WTC11 (cell line): Measurements from ENCODE around the gene TRMT11. TPM values are rescaled to one million over a fixed set of nuclear protein-coding genes. Genes with fewer than 3 reads are reported as not detected.

Experiments
- ATAC-seq: fragments of 200-7000 bp; cut with Tn5 transposase; 2 replicates; pipeline ENCODE4 v1.10.0; 2021; ENCODE audit warnings: mild to moderate bottlenecking, moderate library complexity
- CTCF ChIA-PET: fragments of 300-600 bp; sonication (Branson Sonifier 250); formaldehyde crosslinking; loops from one replicate; lab custom pipeline; 2021; ENCODE audit warnings: antibody characterized with exemption; lab: Charles Lee
- POLR2A ChIA-PET: fragments of 350-600 bp; sonication (Branson Sonifier 250); formaldehyde crosslinking; loops from one replicate; lab custom pipeline; 2021; ENCODE audit warnings: antibody characterized with exemption; lab: Charles Lee
- DNase-seq: peaks from one replicate; pipeline ENCODE4 v3.0.0; 2021; ENCODE audit warnings: low spot score
- H3K27ac Mint-ChIP-seq: 2 replicates; pipeline ENCODE4 v1.8.0; 2021; ENCODE audit warnings: mixed read lengths
- H3K27me3 Mint-ChIP-seq: 2 replicates; pipeline ENCODE4 v1.8.0; 2021; ENCODE audit warnings: low read depth, mild to moderate bottlenecking, moderate library complexity, mixed read lengths
- H3K36me3 Mint-ChIP-seq: 2 replicates; pipeline ENCODE4 v1.8.0; 2021; ENCODE audit warnings: mixed read lengths
- H3K4me1 Mint-ChIP-seq: 2 replicates; pipeline ENCODE4 v1.8.0; 2022; ENCODE audit warnings: mixed read lengths
- H3K4me3 Mint-ChIP-seq: 2 replicates; pipeline ENCODE4 v1.8.0; 2021; ENCODE audit warnings: mild to moderate bottlenecking, moderate library complexity, mixed read lengths
- H3K9me3 Mint-ChIP-seq: 2 replicates; pipeline ENCODE4 v1.8.0; 2021; ENCODE audit warnings: mixed read lengths
- ATF1 ChIP-seq: sonication (generic); formaldehyde crosslinking; IDR thresholded peaks from 2 replicates; pipeline ENCODE4 v1.8.1; 2023; ENCODE audit warnings: mild to moderate bottlenecking, moderate library complexity, missing genetic modification reagents
- CBFB ChIP-seq: sonication (generic); formaldehyde crosslinking; IDR thresholded peaks from 2 replicates; pipeline ENCODE4 v1.8.1; 2022; ENCODE audit warnings: mild to moderate bottlenecking, low read depth, missing genetic modification reagents
- CREB1 ChIP-seq: sonication (generic); formaldehyde crosslinking; IDR thresholded peaks from 2 replicates; pipeline ENCODE4 v1.8.0; 2023; ENCODE audit warnings: mild to moderate bottlenecking, missing genetic modification reagents
- FOXP1 ChIP-seq: sonication (generic); formaldehyde crosslinking; IDR thresholded peaks from 2 replicates; pipeline ENCODE4 v1.8.0; 2022; ENCODE audit warnings: missing genetic modification reagents, mild to moderate bottlenecking, moderate library complexity, borderline replicate concordance
- GABPB1 ChIP-seq: sonication (generic); formaldehyde crosslinking; IDR thresholded peaks from 2 replicates; pipeline ENCODE4 v1.8.1; 2023; ENCODE audit warnings: mild to moderate bottlenecking, missing genetic modification reagents
- NR2C2 ChIP-seq: sonication (generic); formaldehyde crosslinking; IDR thresholded peaks from 2 replicates; pipeline ENCODE4 v1.8.0; 2022; ENCODE audit warnings: mild to moderate bottlenecking, missing genetic modification reagents
- SP1 ChIP-seq: sonication (generic); formaldehyde crosslinking; conservative IDR thresholded peaks from 2 replicates; pipeline ENCODE4 v1.8.1; 2022; ENCODE audit warnings: missing genetic modification reagents
- TEAD1 ChIP-seq: sonication (generic); formaldehyde crosslinking; IDR thresholded peaks from 2 replicates; pipeline ENCODE4 v1.8.0; 2022; ENCODE audit warnings: mild to moderate bottlenecking, missing genetic modification reagents
- ZNF396 ChIP-seq: fragments of 250-450 bp; sonication (Bioruptor Pico); IDR thresholded peaks from 2 replicates; pipeline ENCODE4 v1.8.0; 2021; ENCODE audit warnings: mild to moderate bottlenecking, moderate library complexity, borderline replicate concordance
- ZNF416 ChIP-seq: fragments of 250-450 bp; sonication (Bioruptor Pico); IDR thresholded peaks from 2 replicates; pipeline ENCODE4 v1.9.0; 2021; ENCODE audit warnings: mild to moderate bottlenecking, inconsistent platforms
- ZNF423 ChIP-seq: fragments of 250-450 bp; sonication (Bioruptor Pico); IDR thresholded peaks from 2 replicates; pipeline ENCODE4 v2.1.2; 2022; ENCODE audit warnings: mild to moderate bottlenecking, moderate library complexity
- total RNA-seq: library from RNA; stranded (reverse); gene quantifications from 3 replicates; pipeline ENCODE4 v1.2.3, GENCODE V29; 2021
- TF ChIP-seq, protein P1 (sequence below): sonication (generic); formaldehyde crosslinking; IDR thresholded peaks from 2 replicates; pipeline ENCODE4 v1.8.0; 2023; ENCODE audit warnings: mild to moderate bottlenecking, missing genetic modification reagents
- TF ChIP-seq, protein P2 (sequence below): sonication (generic); formaldehyde crosslinking; IDR thresholded peaks from 2 replicates; pipeline ENCODE4 v1.8.1; 2023; ENCODE audit warnings: mild to moderate bottlenecking, missing genetic modification reagents
- TF ChIP-seq, protein P3 (sequence below): sonication (generic); formaldehyde crosslinking; IDR thresholded peaks from 2 replicates; pipeline ENCODE4 v1.8.0; 2022; ENCODE audit warnings: missing genetic modification reagents
- TF ChIP-seq, protein P4 (sequence below): sonication (generic); formaldehyde crosslinking; IDR thresholded peaks from 2 replicates; pipeline ENCODE4 v1.8.1; 2023; ENCODE audit warnings: mild to moderate bottlenecking, missing genetic modification reagents, moderate library complexity

The TRMT11 gene
- total RNA-seq, 1 experiment from 2014 or later = 32.3 TPM

DNA sequence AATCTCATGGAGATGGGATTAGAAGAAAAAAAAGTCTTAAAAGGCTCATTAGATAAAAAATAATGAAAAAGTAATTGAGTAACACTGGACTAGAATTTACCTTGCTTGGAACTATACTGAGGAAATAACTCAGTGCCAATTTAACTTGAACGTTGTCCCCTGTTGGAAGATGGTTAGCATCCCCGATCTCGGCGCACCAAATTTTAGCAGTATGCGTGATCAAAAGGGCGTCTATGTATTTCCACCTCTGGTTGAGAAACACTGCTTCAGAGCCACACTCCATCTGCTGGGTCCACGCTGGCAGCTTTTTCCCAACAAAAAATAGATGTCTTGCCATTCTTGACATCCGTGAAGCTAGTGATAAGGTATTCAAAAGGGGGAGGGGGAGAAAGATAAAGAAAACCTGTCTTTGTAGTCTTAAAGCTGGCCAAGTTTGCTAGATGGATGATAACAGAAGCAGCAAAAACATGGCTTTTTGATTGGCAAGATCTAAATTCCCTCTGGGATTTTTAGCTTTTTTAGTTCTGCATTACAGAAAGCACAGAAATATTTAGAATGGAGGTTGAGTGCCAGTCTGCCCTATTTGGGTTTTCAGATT lies 23.3 kb upstream of the TRMT11 start:
- Mint-ChIP-seq H3K9me3 (no peaks in the 10 kb centered on the region), H3K27me3 (no peaks in the 10 kb centered on the region), H3K36me3 (no peaks in the 10 kb centered on the region), H3K4me1 (no peaks in the 10 kb centered on the region), H3K4me3 (no peak overlapping the region)
- CTCF ChIA-PET = interaction anchor here (1.0 to 1.4 kb wide), 2 partner anchors 57 to 74 kb away, joined by 4 read pairs; no protein-coding TSS in a partner anchor
- POLR2A ChIA-PET = no interaction called here
- DNase-seq (no peak), ATAC-seq (no peak)
- no peak for TF ChIP-seq CBFB (CRISPR knock-in tag)
- TF ChIP-seq, protein P1, sequence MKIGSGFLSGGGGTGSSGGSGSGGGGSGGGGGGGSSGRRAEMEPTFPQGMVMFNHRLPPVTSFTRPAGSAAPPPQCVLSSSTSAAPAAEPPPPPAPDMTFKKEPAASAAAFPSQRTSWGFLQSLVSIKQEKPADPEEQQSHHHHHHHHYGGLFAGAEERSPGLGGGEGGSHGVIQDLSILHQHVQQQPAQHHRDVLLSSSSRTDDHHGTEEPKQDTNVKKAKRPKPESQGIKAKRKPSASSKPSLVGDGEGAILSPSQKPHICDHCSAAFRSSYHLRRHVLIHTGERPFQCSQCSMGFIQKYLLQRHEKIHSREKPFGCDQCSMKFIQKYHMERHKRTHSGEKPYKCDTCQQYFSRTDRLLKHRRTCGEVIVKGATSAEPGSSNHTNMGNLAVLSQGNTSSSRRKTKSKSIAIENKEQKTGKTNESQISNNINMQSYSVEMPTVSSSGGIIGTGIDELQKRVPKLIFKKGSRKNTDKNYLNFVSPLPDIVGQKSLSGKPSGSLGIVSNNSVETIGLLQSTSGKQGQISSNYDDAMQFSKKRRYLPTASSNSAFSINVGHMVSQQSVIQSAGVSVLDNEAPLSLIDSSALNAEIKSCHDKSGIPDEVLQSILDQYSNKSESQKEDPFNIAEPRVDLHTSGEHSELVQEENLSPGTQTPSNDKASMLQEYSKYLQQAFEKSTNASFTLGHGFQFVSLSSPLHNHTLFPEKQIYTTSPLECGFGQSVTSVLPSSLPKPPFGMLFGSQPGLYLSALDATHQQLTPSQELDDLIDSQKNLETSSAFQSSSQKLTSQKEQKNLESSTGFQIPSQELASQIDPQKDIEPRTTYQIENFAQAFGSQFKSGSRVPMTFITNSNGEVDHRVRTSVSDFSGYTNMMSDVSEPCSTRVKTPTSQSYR (CRISPR knock-in tag) = no peak
- no peak for TF ChIP-seq ATF1 (CRISPR knock-in tag)
- TF ChIP-seq SP1 = no peak
- no peak for TF ChIP-seq GABPB1 (CRISPR knock-in tag)
- TF ChIP-seq, all 79 proteins: peak for 0
- H3K27ac Mint-ChIP-seq = no peak overlapping the region

DNA sequence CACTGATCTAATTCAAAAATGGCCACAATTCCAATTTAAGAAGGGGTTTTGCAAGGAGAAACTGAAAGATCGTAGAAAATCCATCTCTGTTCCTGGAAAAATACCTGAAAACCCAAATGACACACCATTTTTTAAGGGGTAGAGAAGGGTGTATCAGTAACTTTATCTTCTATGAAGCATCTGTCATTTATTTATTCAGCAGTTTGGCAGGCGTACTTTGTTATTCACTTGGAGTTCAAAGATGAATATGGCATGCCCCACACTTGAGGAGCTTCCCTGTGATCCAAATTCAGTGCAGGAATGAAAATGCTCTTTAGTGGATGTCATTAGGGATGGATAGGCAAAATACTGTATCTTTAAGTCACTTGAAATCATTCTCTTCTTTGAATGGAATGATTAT lies 22.5 kb upstream of the TRMT11 start:
- Mint-ChIP-seq H3K9me3 (no peaks in the 10 kb centered on the region), H3K27me3 (no peaks in the 10 kb centered on the region)
- TF ChIP-seq CBFB (CRISPR knock-in tag) (no peak), ZNF416 (no peak), CREB1 (no peak), FOXP1 (CRISPR knock-in tag) (no peak), ZNF396 (CRISPR knock-in tag) (no peak), ATF1 (CRISPR knock-in tag) (no peak), TEAD1 (CRISPR knock-in tag) (no peak), NR2C2 (CRISPR knock-in tag) (no peak), ZNF423 (CRISPR knock-in tag) (no peak)
- TF ChIP-seq, protein P2, sequence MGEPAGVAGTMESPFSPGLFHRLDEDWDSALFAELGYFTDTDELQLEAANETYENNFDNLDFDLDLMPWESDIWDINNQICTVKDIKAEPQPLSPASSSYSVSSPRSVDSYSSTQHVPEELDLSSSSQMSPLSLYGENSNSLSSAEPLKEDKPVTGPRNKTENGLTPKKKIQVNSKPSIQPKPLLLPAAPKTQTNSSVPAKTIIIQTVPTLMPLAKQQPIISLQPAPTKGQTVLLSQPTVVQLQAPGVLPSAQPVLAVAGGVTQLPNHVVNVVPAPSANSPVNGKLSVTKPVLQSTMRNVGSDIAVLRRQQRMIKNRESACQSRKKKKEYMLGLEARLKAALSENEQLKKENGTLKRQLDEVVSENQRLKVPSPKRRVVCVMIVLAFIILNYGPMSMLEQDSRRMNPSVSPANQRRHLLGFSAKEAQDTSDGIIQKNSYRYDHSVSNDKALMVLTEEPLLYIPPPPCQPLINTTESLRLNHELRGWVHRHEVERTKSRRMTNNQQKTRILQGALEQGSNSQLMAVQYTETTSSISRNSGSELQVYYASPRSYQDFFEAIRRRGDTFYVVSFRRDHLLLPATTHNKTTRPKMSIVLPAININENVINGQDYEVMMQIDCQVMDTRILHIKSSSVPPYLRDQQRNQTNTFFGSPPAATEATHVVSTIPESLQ (CRISPR knock-in tag) = no peak
- TF ChIP-seq, protein P3, sequence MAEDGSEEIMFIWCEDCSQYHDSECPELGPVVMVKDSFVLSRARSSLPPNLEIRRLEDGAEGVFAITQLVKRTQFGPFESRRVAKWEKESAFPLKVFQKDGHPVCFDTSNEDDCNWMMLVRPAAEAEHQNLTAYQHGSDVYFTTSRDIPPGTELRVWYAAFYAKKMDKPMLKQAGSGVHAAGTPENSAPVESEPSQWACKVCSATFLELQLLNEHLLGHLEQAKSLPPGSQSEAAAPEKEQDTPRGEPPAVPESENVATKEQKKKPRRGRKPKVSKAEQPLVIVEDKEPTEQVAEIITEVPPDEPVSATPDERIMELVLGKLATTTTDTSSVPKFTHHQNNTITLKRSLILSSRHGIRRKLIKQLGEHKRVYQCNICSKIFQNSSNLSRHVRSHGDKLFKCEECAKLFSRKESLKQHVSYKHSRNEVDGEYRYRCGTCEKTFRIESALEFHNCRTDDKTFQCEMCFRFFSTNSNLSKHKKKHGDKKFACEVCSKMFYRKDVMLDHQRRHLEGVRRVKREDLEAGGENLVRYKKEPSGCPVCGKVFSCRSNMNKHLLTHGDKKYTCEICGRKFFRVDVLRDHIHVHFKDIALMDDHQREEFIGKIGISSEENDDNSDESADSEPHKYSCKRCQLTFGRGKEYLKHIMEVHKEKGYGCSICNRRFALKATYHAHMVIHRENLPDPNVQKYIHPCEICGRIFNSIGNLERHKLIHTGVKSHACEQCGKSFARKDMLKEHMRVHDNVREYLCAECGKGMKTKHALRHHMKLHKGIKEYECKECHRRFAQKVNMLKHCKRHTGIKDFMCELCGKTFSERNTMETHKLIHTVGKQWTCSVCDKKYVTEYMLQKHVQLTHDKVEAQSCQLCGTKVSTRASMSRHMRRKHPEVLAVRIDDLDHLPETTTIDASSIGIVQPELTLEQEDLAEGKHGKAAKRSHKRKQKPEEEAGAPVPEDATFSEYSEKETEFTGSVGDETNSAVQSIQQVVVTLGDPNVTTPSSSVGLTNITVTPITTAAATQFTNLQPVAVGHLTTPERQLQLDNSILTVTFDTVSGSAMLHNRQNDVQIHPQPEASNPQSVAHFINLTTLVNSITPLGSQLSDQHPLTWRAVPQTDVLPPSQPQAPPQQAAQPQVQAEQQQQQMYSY (CRISPR knock-in tag) = no peak
- TF ChIP-seq, protein P4, sequence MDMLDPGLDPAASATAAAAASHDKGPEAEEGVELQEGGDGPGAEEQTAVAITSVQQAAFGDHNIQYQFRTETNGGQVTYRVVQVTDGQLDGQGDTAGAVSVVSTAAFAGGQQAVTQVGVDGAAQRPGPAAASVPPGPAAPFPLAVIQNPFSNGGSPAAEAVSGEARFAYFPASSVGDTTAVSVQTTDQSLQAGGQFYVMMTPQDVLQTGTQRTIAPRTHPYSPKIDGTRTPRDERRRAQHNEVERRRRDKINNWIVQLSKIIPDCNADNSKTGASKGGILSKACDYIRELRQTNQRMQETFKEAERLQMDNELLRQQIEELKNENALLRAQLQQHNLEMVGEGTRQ = no peak
- TF ChIP-seq, all 79 proteins: peak for 0
- DNase-seq = no peak
- ChIA-PET CTCF (interaction anchor here (1.1 to 1.4 kb wide), 2 partner anchors 11 to 75 kb away, joined by 3 to 4 read pairs; no protein-coding TSS in a partner anchor), POLR2A (no interaction called here)
- Mint-ChIP-seq H3K36me3 (no peaks in the 10 kb centered on the region), H3K4me1 (no peaks in the 10 kb centered on the region), H3K27ac (no peak overlapping the region), H3K4me3 (no peak overlapping the region)
- ATAC-seq = no peak
